ENCODE measurements around the gene CCL13. TPM values are rescaled to one million over a fixed set of nuclear protein-coding genes. Genes with fewer than 3 reads are reported as not detected.
A peak's percentile ranks its signal among the peaks of the same experiment; 100 is the strongest.

CCL13 gene
- total RNA-seq, 2 experiments from 2014 or later, result not detected

- DNase-seq (no peak), ATAC-seq (no peak)
- H3K27me3 Mint-ChIP-seq (ENCODE audit: low read depth), result peaks cover 16% of the 10 kb centered on the region
- H3K4me3 Mint-ChIP-seq, result no peak overlapping the region
- no peaks in the 10 kb centered on the region for H3K36me3 Mint-ChIP-seq (ENCODE audit: low read depth)
- no peak overlapping the region for H3K27ac Mint-ChIP-seq
- ChIA-PET CTCF (interaction anchor here (1.0 to 4.1 kb wide), 7 partner anchors 12 to 35 kb away, joined by 3 to 71 read pairs (median 14); partner anchors contain the start of gene CCL1), POLR2A (no interaction called here)
- peaks cover 54% of the 10 kb centered on the region for H3K4me1 Mint-ChIP-seq (ENCODE audit: low read depth)
- no peaks in the 10 kb centered on the region for H3K9me3 Mint-ChIP-seq (ENCODE audit: insufficient read depth)
These were observed 28.7 kb downstream of the CCL13 start for GRCh38 chr17:34384822-34385605.

- Mint-ChIP-seq H3K27ac (no peak overlapping the region), H3K27me3 (ENCODE audit: low read depth) (peaks cover 14% of the 10 kb centered on the region), H3K36me3 (ENCODE audit: low read depth) (no peaks in the 10 kb centered on the region), H3K9me3 (ENCODE audit: insufficient read depth) (no peaks in the 10 kb centered on the region), H3K4me3 (no peak overlapping the region), H3K4me1 (ENCODE audit: low read depth) (peaks cover 58% of the 10 kb centered on the region)
- no peak for DNase-seq
- CTCF ChIA-PET, result interaction anchor here (1.3 to 5.1 kb wide), 4 partner anchors 12 to 25 kb away, joined by 3 to 44 read pairs (median 20); partner anchors contain the start of gene CCL1
- POLR2A ChIA-PET, result no interaction called here
- no peak for ATAC-seq
These were observed 30.0 kb downstream of the CCL13 start for GRCh38 chr17:34386343-34386696.

- Mint-ChIP-seq H3K27ac (no peak overlapping the region), H3K36me3 (ENCODE audit: low read depth) (no peaks in the 10 kb centered on the region), H3K4me1 (ENCODE audit: low read depth) (peaks cover 56% of the 10 kb centered on the region), H3K4me3 (no peak overlapping the region), H3K9me3 (ENCODE audit: insufficient read depth) (no peaks in the 10 kb centered on the region), H3K27me3 (ENCODE audit: low read depth) (peaks cover 16% of the 10 kb centered on the region)
- ChIA-PET CTCF (interaction anchor here (1.1 to 5.1 kb wide), 8 partner anchors 9 to 186 kb away, joined by 3 to 44 read pairs (median 4); partner anchors contain the start of gene CCL1), POLR2A (no interaction called here)
- no peak for DNase-seq
- no peak for ATAC-seq
These were observed 30.6 kb downstream of the CCL13 start for GRCh38 chr17:34386697-34387550.

- DNase-seq (no peak), ATAC-seq (no peak)
- Mint-ChIP-seq H3K36me3 (ENCODE audit: low read depth) (no peaks in the 10 kb centered on the region), H3K4me1 (ENCODE audit: low read depth) (peaks cover 51% of the 10 kb centered on the region), H3K9me3 (ENCODE audit: insufficient read depth) (no peaks in the 10 kb centered on the region), H3K4me3 (no peak overlapping the region), H3K27me3 (ENCODE audit: low read depth) (peaks cover 17% of the 10 kb centered on the region), H3K27ac (no peak overlapping the region)
- ChIA-PET POLR2A (no interaction called here), CTCF (interaction anchor here (1.1 to 5.1 kb wide), 7 partner anchors 10 to 187 kb away, joined by 3 to 44 read pairs (median 5); partner anchors contain the start of gene CCL1)
These were observed 31.3 kb downstream of the CCL13 start for GRCh38 chr17:34387566-34387965.

- POLR2A ChIA-PET, result interaction anchor here (1.3 kb wide), 1 partner anchor 10 kb away, joined by 5 read pairs; no protein-coding TSS in a partner anchor
- peak overlapping the region; percentile 4 for H3K4me3 Mint-ChIP-seq
- H3K4me1 Mint-ChIP-seq (ENCODE audit: low read depth), result peaks cover 44% of the 10 kb centered on the region
- H3K9me3 Mint-ChIP-seq (ENCODE audit: insufficient read depth), result no peaks in the 10 kb centered on the region
- H3K36me3 Mint-ChIP-seq (ENCODE audit: low read depth), result no peaks in the 10 kb centered on the region
- ATAC-seq, result peak; percentile 60
- DNase-seq, result peak; percentile 44
- CTCF ChIA-PET, result interaction anchor here (0.6 to 5.1 kb wide), 5 partner anchors 9 to 419 kb away, joined by 3 to 44 read pairs (median 4); partner anchors contain the start of gene CCL1
- no peak overlapping the region for H3K27ac Mint-ChIP-seq
- H3K27me3 Mint-ChIP-seq (ENCODE audit: low read depth), result peaks cover 19% of the 10 kb centered on the region
These were observed 33.0 kb downstream of the CCL13 start for GRCh38 chr17:34389126-34389750.

- H3K36me3 Mint-ChIP-seq (ENCODE audit: low read depth), result no peaks in the 10 kb centered on the region
- no peak overlapping the region for H3K27ac Mint-ChIP-seq
- CTCF ChIA-PET, result interaction anchor here (5.1 kb wide), 1 partner anchor 29 kb away, joined by 44 read pairs; the partner anchor contains the start of gene CCL1
These were observed 34.4 kb downstream of the CCL13 start for GRCh38 chr17:34390649-34391048.

GRCh38 chr17:34391241-34391640, 35.0 kb downstream of the CCL13 start:
- no peak for ATAC-seq
- Mint-ChIP-seq H3K9me3 (ENCODE audit: insufficient read depth) (no peaks in the 10 kb centered on the region), H3K4me3 (no peak overlapping the region), H3K4me1 (ENCODE audit: low read depth) (peaks cover 34% of the 10 kb centered on the region), H3K27ac (no peak overlapping the region), H3K27me3 (ENCODE audit: low read depth) (peaks cover 22% of the 10 kb centered on the region), H3K36me3 (ENCODE audit: low read depth) (no peaks in the 10 kb centered on the region)
- POLR2A ChIA-PET, result no interaction called here
- DNase-seq, result no peak
- CTCF ChIA-PET, result interaction anchor here (1.0 to 5.1 kb wide), 3 partner anchors 9 to 30 kb away, joined by 3 to 44 read pairs (median 5); partner anchors contain the start of gene CCL1

More at GRCh38 chr17:34390649-34391048, 34.4 kb downstream of the CCL13 start:
- ATAC-seq (no peak), DNase-seq (no peak)
- H3K27me3 Mint-ChIP-seq (ENCODE audit: low read depth), result peaks cover 21% of the 10 kb centered on the region
- peaks cover 38% of the 10 kb centered on the region for H3K4me1 Mint-ChIP-seq (ENCODE audit: low read depth)
- no peaks in the 10 kb centered on the region for H3K9me3 Mint-ChIP-seq (ENCODE audit: insufficient read depth)
- H3K4me3 Mint-ChIP-seq, result no peak overlapping the region
- POLR2A ChIA-PET, result no interaction called here

GRCh38 chr17:34393401-34393800, 37.1 kb downstream of the CCL13 start:
- ChIA-PET CTCF (interaction anchor here (1.2 to 1.7 kb wide), 2 partner anchors 10 to 15 kb away, joined by 4 to 5 read pairs; no protein-coding TSS in a partner anchor), POLR2A (no interaction called here)
- H3K4me1 Mint-ChIP-seq (ENCODE audit: low read depth), result peaks cover 32% of the 10 kb centered on the region
- no peaks in the 10 kb centered on the region for H3K36me3 Mint-ChIP-seq (ENCODE audit: low read depth)
- ATAC-seq (no peak), DNase-seq (no peak)
- peaks cover 29% of the 10 kb centered on the region for H3K27me3 Mint-ChIP-seq (ENCODE audit: low read depth)
- no peaks in the 10 kb centered on the region for H3K9me3 Mint-ChIP-seq (ENCODE audit: insufficient read depth)
- H3K4me3 Mint-ChIP-seq, result no peak overlapping the region
- no peak overlapping the region for H3K27ac Mint-ChIP-seq

GRCh38 chr17:34397265-34397664, 41.0 kb downstream of the CCL13 start:
- H3K27ac Mint-ChIP-seq, result no peak overlapping the region
- H3K36me3 Mint-ChIP-seq (ENCODE audit: low read depth), result no peaks in the 10 kb centered on the region
- ChIA-PET POLR2A (interaction anchor here (1.5 kb wide), 1 partner anchor 26 kb away, joined by 3 read pairs; no protein-coding TSS in a partner anchor), CTCF (interaction anchor here (0.9 to 6.1 kb wide), 15 partner anchors 9 to 279 kb away, joined by 3 to 70 read pairs (median 6); partner anchors contain the start of gene CCL1)
- ATAC-seq (no peak), DNase-seq (no peak)
- no peaks in the 10 kb centered on the region for H3K9me3 Mint-ChIP-seq (ENCODE audit: insufficient read depth)
- H3K4me1 Mint-ChIP-seq (ENCODE audit: low read depth), result peaks cover 37% of the 10 kb centered on the region
- no peak overlapping the region for H3K4me3 Mint-ChIP-seq
- H3K27me3 Mint-ChIP-seq (ENCODE audit: low read depth), result peaks cover 27% of the 10 kb centered on the region

GRCh38 chr17:34398990-34399389, 42.7 kb downstream of the CCL13 start:
- DNase-seq (no peak), ATAC-seq (peak; percentile 42)
- ChIA-PET POLR2A (interaction anchor here (1.4 to 1.6 kb wide), 2 partner anchors 10 to 19 kb away, joined by 4 to 5 read pairs; no protein-coding TSS in a partner anchor), CTCF (interaction anchor here (1.1 to 6.1 kb wide), 12 partner anchors 11 to 197 kb away, joined by 3 to 70 read pairs (median 6); partner anchors contain the start of gene CCL1)
- H3K9me3 Mint-ChIP-seq (ENCODE audit: insufficient read depth), result no peaks in the 10 kb centered on the region
- no peak overlapping the region for H3K4me3 Mint-ChIP-seq
- peaks cover 26% of the 10 kb centered on the region for H3K27me3 Mint-ChIP-seq (ENCODE audit: low read depth)
- peak overlapping the region; percentile 47 for H3K27ac Mint-ChIP-seq
- H3K36me3 Mint-ChIP-seq (ENCODE audit: low read depth), result no peaks in the 10 kb centered on the region
- peaks cover 37% of the 10 kb centered on the region for H3K4me1 Mint-ChIP-seq (ENCODE audit: low read depth)

- Mint-ChIP-seq H3K36me3 (ENCODE audit: low read depth) (no peaks in the 10 kb centered on the region), H3K4me1 (ENCODE audit: low read depth) (peaks cover 37% of the 10 kb centered on the region), H3K4me3 (no peak overlapping the region), H3K27ac (no peak overlapping the region), H3K27me3 (ENCODE audit: low read depth) (peaks cover 24% of the 10 kb centered on the region), H3K9me3 (ENCODE audit: insufficient read depth) (no peaks in the 10 kb centered on the region)
- ATAC-seq (no peak), DNase-seq (no peak)
- ChIA-PET CTCF (interaction anchor here (0.8 to 6.1 kb wide), 12 partner anchors 12 to 198 kb away, joined by 3 to 70 read pairs (median 4); partner anchors contain the start of gene CCL1), POLR2A (interaction anchor here (1.4 to 1.6 kb wide), 2 partner anchors 10 to 20 kb away, joined by 4 to 5 read pairs; no protein-coding TSS in a partner anchor)
These were observed 43.4 kb downstream of the CCL13 start for GRCh38 chr17:34399725-34400124.
